ENCODE results near the gene FREM3. TPM values are rescaled to one million over a fixed set of nuclear protein-coding genes. Genes with fewer than 3 reads are reported as not detected.

FREM3 gene
- total and polyA plus RNA-seq, 2 donors (not counting 1 experiment from before 2014, with no cell fraction given): not detected

- Histone ChIP-seq H3K36me3 (ENCODE audit: control insufficient read depth, insufficient read depth, low read length) (no peaks in the 10 kb centered on the region), H3K4me1 (ENCODE audit: control insufficient read depth, extremely low read depth, insufficient read depth, low read length) (no peaks in the 10 kb centered on the region), H3K4me3 (replicated peaks in 1 of 4; ENCODE audit: control extremely low read depth in 1 of 4, insufficient read depth in 1 of 4, low read depth in 3 of 4, low read length in 4 of 4) (no peak overlapping the region), H3K27me3 (ENCODE audit: control insufficient read depth, insufficient read depth, low read length) (no peaks in the 10 kb centered on the region), H3K9ac (ENCODE audit: insufficient read depth, low read length) (no peak overlapping the region), H3K79me2 (ENCODE audit: control insufficient read depth, insufficient read depth, low read length) (no peaks in the 10 kb centered on the region), H2AFZ (ENCODE audit: low read length) (no peak overlapping the region), H3K4me2 (ENCODE audit: extremely low read depth, insufficient read depth, low read length) (no peak overlapping the region), H3K9me3 (ENCODE audit: control insufficient read depth, insufficient read depth, low read depth, low read length) (no peaks in the 10 kb centered on the region), H3K27ac (ENCODE audit: insufficient read depth, low read length) (no peak overlapping the region), H4K20me1 (ENCODE audit: control insufficient read depth, extremely low read depth, insufficient read depth, low read length) (no peaks in the 10 kb centered on the region)
- DNase-seq (ENCODE audit: low read depth in 2 of 2): no peak
- no peak for TF ChIP-seq CTCF (conservative IDR thresholded peaks at IDR 0.05 in 1 of 2, IDR thresholded peaks at IDR 0.05 in 1 of 2; ENCODE audit: low read depth in 1 of 2, low read length in 2 of 2)
- no peak for TF ChIP-seq EZH2 (IDR thresholded peaks at IDR 0.05; ENCODE audit: low read length, missing control alignments)
These were observed 125.1 kb downstream of the FREM3 start for GRCh38 chr4:143575331-143575730.

GRCh38 chr4:143564472-143564871 lies 136.0 kb downstream of the FREM3 start:
- no peaks in the 10 kb centered on the region for H3K79me2 ChIP-seq (ENCODE audit: control insufficient read depth, insufficient read depth, low read length)
- no peak overlapping the region for H3K9ac ChIP-seq (ENCODE audit: insufficient read depth, low read length)
- no peak for DNase-seq (ENCODE audit: low read depth in 2 of 2)
- H2AFZ ChIP-seq (ENCODE audit: low read length): no peak overlapping the region
- H3K27me3 ChIP-seq (ENCODE audit: control insufficient read depth, insufficient read depth, low read length): no peaks in the 10 kb centered on the region
- H4K20me1 ChIP-seq (ENCODE audit: control insufficient read depth, extremely low read depth, insufficient read depth, low read length): no peaks in the 10 kb centered on the region
- TF ChIP-seq EZH2 (IDR thresholded peaks at IDR 0.05; ENCODE audit: low read length, missing control alignments) (no peak), CTCF (conservative IDR thresholded peaks at IDR 0.05 in 1 of 2, IDR thresholded peaks at IDR 0.05 in 1 of 2; ENCODE audit: low read depth in 1 of 2, low read length in 2 of 2) (no peak)
- no peak overlapping the region for H3K4me2 ChIP-seq (ENCODE audit: extremely low read depth, insufficient read depth, low read length)
- no peaks in the 10 kb centered on the region for H3K4me1 ChIP-seq (ENCODE audit: control insufficient read depth, extremely low read depth, insufficient read depth, low read length)
- H3K27ac ChIP-seq (ENCODE audit: insufficient read depth, low read length): no peak overlapping the region
- no peak overlapping the region for H3K4me3 ChIP-seq (replicated peaks in 1 of 4; ENCODE audit: control extremely low read depth in 1 of 4, insufficient read depth in 1 of 4, low read depth in 3 of 4, low read length in 4 of 4)
- H3K9me3 ChIP-seq (ENCODE audit: control insufficient read depth, insufficient read depth, low read depth, low read length): no peaks in the 10 kb centered on the region
- H3K36me3 ChIP-seq (ENCODE audit: control insufficient read depth, insufficient read depth, low read length): no peaks in the 10 kb centered on the region

DNA sequence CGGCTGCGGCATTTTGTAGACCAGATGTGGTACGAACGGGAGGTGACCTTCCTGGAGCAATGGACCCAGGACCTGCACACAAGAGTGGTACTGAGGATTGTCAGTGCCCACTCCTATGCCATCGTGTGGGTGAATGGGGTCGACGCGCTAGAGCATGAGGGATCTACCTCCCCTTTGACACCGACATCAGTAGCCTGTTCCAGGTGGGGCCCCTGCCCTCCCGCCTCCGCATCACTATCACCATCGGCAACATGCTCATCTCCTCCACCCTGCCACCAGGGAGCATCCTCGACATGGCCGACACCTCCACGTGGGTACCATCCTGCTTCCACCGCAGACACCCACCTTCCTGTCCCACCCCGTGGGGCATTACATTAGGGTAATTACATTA lies 140.7 kb downstream of the FREM3 start:
- no peaks in the 10 kb centered on the region for H3K79me2 ChIP-seq (ENCODE audit: control insufficient read depth, insufficient read depth, low read length)
- no peak overlapping the region for H3K27ac ChIP-seq (ENCODE audit: insufficient read depth, low read length)
- no peaks in the 10 kb centered on the region for H3K36me3 ChIP-seq (ENCODE audit: control insufficient read depth, insufficient read depth, low read length)
- H3K27me3 ChIP-seq (ENCODE audit: control insufficient read depth, insufficient read depth, low read length): no peaks in the 10 kb centered on the region
- peak overlapping the region; percentile 49 to 87 (median 67) for H3K4me3 ChIP-seq (replicated peaks in 1 of 4; ENCODE audit: control extremely low read depth in 1 of 4, insufficient read depth in 1 of 4, low read depth in 3 of 4, low read length in 4 of 4)
- H3K4me2 ChIP-seq (ENCODE audit: extremely low read depth, insufficient read depth, low read length): peak overlapping the region; percentile 83
- no peak for DNase-seq (ENCODE audit: low read depth in 2 of 2)
- H3K9ac ChIP-seq (ENCODE audit: insufficient read depth, low read length): peak overlapping the region; percentile 62
- H4K20me1 ChIP-seq (ENCODE audit: control insufficient read depth, extremely low read depth, insufficient read depth, low read length): no peaks in the 10 kb centered on the region
- H2AFZ ChIP-seq (ENCODE audit: low read length): peak overlapping the region; percentile 87
- H3K4me1 ChIP-seq (ENCODE audit: control insufficient read depth, extremely low read depth, insufficient read depth, low read length): no peaks in the 10 kb centered on the region
- no peaks in the 10 kb centered on the region for H3K9me3 ChIP-seq (ENCODE audit: control insufficient read depth, insufficient read depth, low read depth, low read length)
- TF ChIP-seq CTCF (conservative IDR thresholded peaks at IDR 0.05 in 1 of 2, IDR thresholded peaks at IDR 0.05 in 1 of 2; ENCODE audit: low read depth in 1 of 2, low read length in 2 of 2) (no peak), EZH2 (IDR thresholded peaks at IDR 0.05; ENCODE audit: low read length, missing control alignments) (no peak)
